Head of caudate nucleus (tissue), 42 donors: ENCODE measurements around the gene OR6C3.
"Not testable (repeated sequence)": the region's sequence is repeated elsewhere in the genome, so short reads cannot be mapped to it uniquely, and the experiment has no call there.

ENCODE experiments used
- DNase-seq, 42 donors: peaks; one replicate each; pipeline versions ENCODE4 v3.0.0 to v3.0.0-alpha.2; 2020 to 2021; ENCODE audit warnings: mixed read lengths in 7 of 42
- intact Hi-C: fragments of 100-400 bp; cut with DNase I; formaldehyde crosslinking; loops from one replicate; pipeline ENCODE4 v1.15.0; 2022

Gene OR6C3

DNA sequence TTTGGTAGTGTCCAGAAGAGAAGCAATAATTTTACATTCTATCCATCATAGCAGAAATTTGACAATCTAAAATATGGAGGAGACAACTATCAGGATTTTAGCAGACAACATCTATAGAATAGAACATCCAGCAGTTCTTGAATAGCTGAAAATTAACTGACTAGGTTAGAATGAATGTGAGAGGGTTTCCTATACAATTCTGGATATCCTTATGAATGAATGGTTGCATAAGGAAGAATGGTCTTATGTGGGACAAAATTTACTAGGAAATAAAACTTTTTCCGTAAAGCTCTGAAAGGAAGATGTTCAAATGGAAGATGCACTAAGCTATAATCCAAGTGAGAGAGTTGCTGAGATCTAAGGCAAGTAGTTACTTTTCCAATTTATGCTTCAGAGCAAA is at the start of gene OR6C3:
OR6C3 (plus strand) TSS at position 301 of the 400 bp plus-strand sequence. CDS start 955 bp downstream, outside the sequence.
- intact Hi-C loops: no loop called here
- no peak for DNase-seq

- intact Hi-C loops: no loop called here
- DNase-seq: peak in 1 of 42 donors; percentile 4
Measured at GRCh38 chr12:55280991-55281390, 49.6 kb upstream of the OR6C3 start.

GRCh38 chr12:55289999-55290398 is 40.5 kb upstream of the OR6C3 start:
- no peak for DNase-seq
- intact Hi-C loops: no loop called here

GRCh38 chr12:55296469-55296868 is 34.1 kb upstream of the OR6C3 start, which contains the start of gene OR6C6:
OR6C6 (minus strand) TSS chr12:55296569; CDS start chr12:55295232, 1,337 bp downstream.
- no peak for DNase-seq
- intact Hi-C loops: no loop called here

DNA sequence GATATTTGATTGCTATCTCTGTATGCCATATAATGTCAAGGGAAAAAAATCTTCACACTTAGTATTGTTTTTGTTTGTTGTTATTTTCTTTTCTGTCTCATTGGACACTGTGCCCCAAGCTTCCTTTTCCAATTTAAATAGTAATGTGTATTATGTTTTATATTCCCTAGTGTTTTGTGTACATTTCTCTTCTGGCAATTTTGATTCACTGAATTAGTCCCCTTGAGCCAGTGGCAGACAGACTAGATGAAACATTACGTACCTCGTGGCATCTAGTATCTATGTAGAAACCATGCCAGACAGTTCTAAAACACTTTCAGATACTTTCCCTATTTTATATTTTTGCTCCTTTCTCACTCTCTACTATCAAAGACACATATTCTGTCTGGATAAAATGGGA is 16.5 kb upstream of the OR6C3 start, which contains the start of gene OR6C1:
OR6C1 (plus strand) TSS at position 301 of the 400 bp plus-strand sequence. CDS start 6,257 bp downstream, outside the sequence.
- no peak for DNase-seq
- intact Hi-C loops: no loop called here

DNA sequence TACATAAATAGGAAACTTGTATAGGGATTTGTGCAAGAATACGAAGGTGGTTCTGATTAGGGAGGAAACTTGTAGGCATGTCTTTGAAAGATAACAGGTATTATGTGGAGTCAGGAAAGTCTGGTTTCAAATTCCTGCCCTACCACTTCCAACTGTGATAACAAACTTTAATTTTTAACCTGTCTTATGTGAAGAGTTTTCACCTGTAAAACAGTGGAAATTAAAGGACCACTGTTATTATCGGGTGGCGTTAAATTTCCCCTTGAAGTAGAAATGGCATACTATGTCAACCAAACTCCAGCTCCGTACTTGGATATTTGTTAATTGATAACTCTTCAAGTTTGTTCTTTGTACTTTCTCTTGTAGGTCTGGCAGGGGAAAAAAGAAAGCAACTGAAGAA is 10.3 kb upstream of the OR6C3 start:
- no peak for DNase-seq
- intact Hi-C loops: no loop called here

GRCh38 chr12:55325801-55326200 is 4.7 kb upstream of the OR6C3 start:
- intact Hi-C loops, DNase-seq: not testable (repeated sequence)

GRCh38 chr12:55336002-55336401 is 5.5 kb downstream of the OR6C3 start:
- DNase-seq: no peak
- intact Hi-C loops: no loop called here

DNA sequence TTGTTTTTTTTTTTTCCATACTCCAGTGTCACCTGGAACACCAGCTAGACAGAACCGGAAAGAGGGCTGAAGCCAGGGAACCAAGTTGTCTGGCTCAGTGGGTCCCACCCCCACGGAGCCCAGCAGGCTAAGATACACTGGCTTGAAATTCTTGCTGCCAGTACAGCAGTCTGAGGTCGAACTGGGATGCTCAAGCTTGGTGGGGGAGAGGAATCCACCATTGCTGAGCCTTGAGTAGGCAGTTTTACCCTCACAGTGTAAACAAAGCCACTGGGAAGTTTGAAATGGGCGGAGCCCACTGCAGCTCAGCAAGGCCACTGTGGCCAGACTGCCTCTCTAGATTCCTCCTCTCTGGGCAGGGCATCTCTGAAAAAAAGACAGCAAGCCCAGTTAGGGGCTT is 24.8 kb downstream of the OR6C3 start:
- intact Hi-C loops: not testable (repeated sequence)

GRCh38 chr12:55362675-55363074 is 32.1 kb downstream of the OR6C3 start, which contains the start of gene OR6C75:
OR6C75 (plus strand) TSS chr12:55362975; CDS start chr12:55365111, 2,136 bp downstream.
- DNase-seq: no peak
- intact Hi-C loops: no loop called here

More for the DNA sequence above, 24.8 kb downstream of the OR6C3 start:
- not testable (repeated sequence) for DNase-seq

- DNase-seq: no peak
- intact Hi-C loops: no loop called here
Measured at GRCh38 chr12:55365086-55365485, 34.5 kb downstream of the OR6C3 start.

- intact Hi-C loops: no loop called here
- DNase-seq: no peak
Measured at GRCh38 chr12:55372521-55372920, 42.0 kb downstream of the OR6C3 start.
